Measurements from ENCODE around the gene TBC1D20. TPM values are rescaled to one million over a fixed set of nuclear protein-coding genes. Genes with fewer than 3 reads are reported as not detected.

TBC1D20 gene
- total RNA-seq, 3 donors from 2014 or later (not counting 1 experiment from before 2014, with no cell fraction given) = 32.5 to 47.6 (median 44.2) TPM

GRCh38 chr20:408843-409696 is 53.3 kb downstream of the TBC1D20 start:
- ATAC-seq = peak in 1 of 3 donors; percentile 0
- H3K27me3 ChIP-seq (ENCODE audit: control insufficient read depth, insufficient read depth, low read length) = no peaks in the 10 kb centered on the region
- peak overlapping the region; percentile 73 for H3K27ac ChIP-seq (ENCODE audit: low read length)
- H3K9me3 Mint-ChIP-seq = no peaks in the 10 kb centered on the region
- WGBS (ENCODE audit: insufficient coverage) = 8% methylated on average over 7 of the region's 7 CpGs
- peak overlapping the region; percentile 90 for H3K27ac Mint-ChIP-seq
- H3K4me3 ChIP-seq (ENCODE audit: low read length) = peak overlapping the region; percentile 79
- H3K27me3 Mint-ChIP-seq (ENCODE audit: low read depth in 2 of 2) = no peaks in the 10 kb centered on the region
- peak overlapping the region; percentile 92 for H3K4me3 Mint-ChIP-seq
- no peaks in the 10 kb centered on the region for H3K36me3 Mint-ChIP-seq
- peaks cover 26% of the 10 kb centered on the region for H3K4me1 ChIP-seq (ENCODE audit: control insufficient read depth, insufficient read depth, low read length)
- intact Hi-C loops (cut with micrococcal nuclease) = loop anchor here (10.0 kb wide), 1 partner anchor 54 kb away; no protein-coding TSS in a partner anchor
- H3K9me3 ChIP-seq (ENCODE audit: control insufficient read depth, insufficient read depth, low read length) = no peaks in the 10 kb centered on the region
- TF ChIP-seq CTCF (IDR thresholded peaks at IDR 0.05) = no peak
- DNase-seq = peak in 1 of 2 donors; percentile 41
- H3K4me1 Mint-ChIP-seq = peaks cover 36 to 42% of the 10 kb centered on the region in 2 donors
- peaks cover 17% of the 10 kb centered on the region for H3K36me3 ChIP-seq (ENCODE audit: control insufficient read depth, insufficient read depth, low read length)

GRCh38 chr20:407953-408842 is 54.1 kb downstream of the TBC1D20 start, which contains the start of gene RBCK1:
Gene RBCK1, plus strand, starts transcription at chr20:408299. Its CDS starts 459 bp downstream, at chr20:408758.
- Mint-ChIP-seq H3K27ac (peak within 1 kb of the TSS; percentile 90), H3K4me1 (peaks cover 32 to 39% of the 10 kb centered on the region in 2 donors), H3K36me3 (no peaks in the 10 kb centered on the region), H3K9me3 (no peaks in the 10 kb centered on the region), H3K27me3 (ENCODE audit: low read depth in 2 of 2) (no peaks in the 10 kb centered on the region), H3K4me3 (peak within 1 kb of the TSS; percentile 92)
- ATAC-seq (peak; percentile 82 to 92 (median 86)), DNase-seq (peak; percentile 92)
- Histone ChIP-seq H3K36me3 (ENCODE audit: control insufficient read depth, insufficient read depth, low read length) (peaks cover 17% of the 10 kb centered on the region), H3K4me1 (ENCODE audit: control insufficient read depth, insufficient read depth, low read length) (peaks cover 26% of the 10 kb centered on the region), H3K4me3 (ENCODE audit: low read length) (peak within 1 kb of the TSS; percentile 79), H3K9me3 (ENCODE audit: control insufficient read depth, insufficient read depth, low read length) (no peaks in the 10 kb centered on the region), H3K27me3 (ENCODE audit: control insufficient read depth, insufficient read depth, low read length) (no peaks in the 10 kb centered on the region), H3K27ac (ENCODE audit: low read length) (peak within 1 kb of the TSS; percentile 73)
- intact Hi-C loops (cut with micrococcal nuclease) = loop anchor here (1.0 to 10.0 kb wide), 3 partner anchors 53 to 71 kb away; partner anchors contain the start of gene TBC1D20
- 0% methylated on average over 80 of the region's 87 CpGs for WGBS (ENCODE audit: insufficient coverage)
- TF ChIP-seq CTCF (IDR thresholded peaks at IDR 0.05) = no peak

GRCh38 chr20:407133-407952 is 55.0 kb downstream of the TBC1D20 start:
- ATAC-seq (peak; percentile 49 to 67 (median 58)), DNase-seq (peak in 1 of 2 donors; percentile 83)
- no peaks in the 10 kb centered on the region for H3K9me3 ChIP-seq (ENCODE audit: control insufficient read depth, insufficient read depth, low read length)
- 12% methylated on average over 40 of the region's 45 CpGs for WGBS (ENCODE audit: insufficient coverage)
- no peaks in the 10 kb centered on the region for H3K36me3 Mint-ChIP-seq
- peak overlapping the region; percentile 36 for H3K4me3 ChIP-seq (ENCODE audit: low read length)
- intact Hi-C loops (cut with micrococcal nuclease) = loop anchor here (1.0 to 10.0 kb wide), 3 partner anchors 53 to 72 kb away; partner anchors contain the start of gene TBC1D20
- H3K4me3 Mint-ChIP-seq = peak overlapping the region; percentile 88
- H3K27me3 Mint-ChIP-seq (ENCODE audit: low read depth in 2 of 2) = no peaks in the 10 kb centered on the region
- H3K36me3 ChIP-seq (ENCODE audit: control insufficient read depth, insufficient read depth, low read length) = peaks cover 17% of the 10 kb centered on the region
- H3K27ac ChIP-seq (ENCODE audit: low read length) = peak overlapping the region; percentile 24
- peaks cover 26% of the 10 kb centered on the region for H3K4me1 ChIP-seq (ENCODE audit: control insufficient read depth, insufficient read depth, low read length)
- H3K27me3 ChIP-seq (ENCODE audit: control insufficient read depth, insufficient read depth, low read length) = no peaks in the 10 kb centered on the region
- peak overlapping the region; percentile 85 to 90 for H3K27ac Mint-ChIP-seq
- TF ChIP-seq CTCF (IDR thresholded peaks at IDR 0.05) = peak; percentile 43
- H3K4me1 Mint-ChIP-seq = peaks cover 30 to 36% of the 10 kb centered on the region in 2 donors
- H3K9me3 Mint-ChIP-seq = no peaks in the 10 kb centered on the region

Measured in natural killer cell (primary cell).